Common myeloid progenitor, CD34-positive (primary cell): Measurements from ENCODE around the gene SEC14L1.
"Not testable (repeated sequence)": the region's sequence is repeated elsewhere in the genome, so short reads cannot be mapped to it uniquely, and the experiment has no call there.

Experiments
- CTCF ChIA-PET: fragments of 350-600 bp; sonication (Branson Sonifier 250); formaldehyde crosslinking; loops from one replicate; lab custom pipeline; 2021; ENCODE audit warnings: antibody characterized with exemption; lab: Charles Lee
- POLR2A ChIA-PET: fragments of 350-600 bp; sonication (Branson Sonifier 250); formaldehyde crosslinking; loops from one replicate; lab custom pipeline; 2021; ENCODE audit warnings: antibody characterized with exemption; lab: Charles Lee
- DNase-seq, 3 donors: peaks; one replicate each; pipeline versions ENCODE4 v3.0.0 to v3.0.0-alpha.2; 2013
- H3K27ac ChIP-seq, 2 experiments: 1 replicate in 1 of 2; 2 replicates in 1 of 2; pipeline ENCODE4 v1.7.0; 2013; ENCODE audit warnings: inconsistent platforms in 2 of 2, low read length in 2 of 2, mild to moderate bottlenecking in 2 of 2, low read depth in 1 of 2, moderate library complexity in 1 of 2; ENCODE audit not compliant: severe bottlenecking in 2 of 2, insufficient read depth in 1 of 2, poor library complexity in 1 of 2
- H3K27me3 ChIP-seq, 5 experiments: replicated peaks in 2 of 5; 1 replicate in 3 of 5; 2 replicates in 2 of 5; pipeline versions ENCODE4 v1.6.1 to v1.7.0; 2013; ENCODE audit warnings: low read length in 4 of 5, mild to moderate bottlenecking in 2 of 5, moderate library complexity in 2 of 5, inconsistent platforms in 1 of 5; ENCODE audit not compliant: insufficient read depth in 5 of 5, control insufficient read depth in 4 of 5
- H3K36me3 ChIP-seq, 4 experiments: 1 replicate in 2 of 4; 2 replicates in 2 of 4; pipeline versions ENCODE4 v1.6.1 to v1.7.0; 2013; ENCODE audit warnings: low read length in 3 of 4, control low read depth in 1 of 4, mild to moderate bottlenecking in 1 of 4; ENCODE audit not compliant: control insufficient read depth in 4 of 4, insufficient read depth in 4 of 4
- H3K4me1 ChIP-seq, 4 experiments: 1 replicate in 3 of 4; 2 replicates in 1 of 4; pipeline versions ENCODE4 v1.6.1 to v1.7.1; 2013; ENCODE audit warnings: low read length in 3 of 4, mild to moderate bottlenecking in 3 of 4, control low read depth in 1 of 4, inconsistent platforms in 1 of 4, moderate library complexity in 1 of 4; ENCODE audit not compliant: control insufficient read depth in 4 of 4, insufficient read depth in 4 of 4; ENCODE audit errors: control extremely low read depth in 1 of 4
- H3K4me3 ChIP-seq, 7 experiments: 1 replicate in 4 of 7; 2 replicates in 3 of 7; pipeline versions ENCODE4 v1.5.1 to v1.7.0; 2013; ENCODE audit warnings: mild to moderate bottlenecking in 7 of 7, low read length in 6 of 7, moderate library complexity in 6 of 7, inconsistent platforms in 2 of 7, low read depth in 2 of 7, control low read depth in 1 of 7; ENCODE audit not compliant: insufficient read depth in 4 of 7, control insufficient read depth in 1 of 7; ENCODE audit errors: extremely low read depth in 1 of 7
- H3K9me3 ChIP-seq, 5 experiments: 1 replicate in 4 of 5; 2 replicates in 1 of 5; pipeline versions ENCODE4 v1.6.1 to v1.7.1; 2013; ENCODE audit warnings: low read length in 4 of 5, mild to moderate bottlenecking in 2 of 5, inconsistent platforms in 1 of 5, low read depth in 1 of 5, moderate library complexity in 1 of 5; ENCODE audit not compliant: control insufficient read depth in 4 of 5, insufficient read depth in 2 of 5; ENCODE audit errors: control extremely low read depth in 1 of 5
- WGBS: methylation state at CpG from one replicate; pipeline ENCODE4 v1.1.5; 2013; ENCODE audit not compliant: insufficient coverage; 5-methylcytosine and 5-hydroxymethylcytosine counted together

SEC14L1 gene

GRCh38 chr17:77109159-77109759 lies 31.5 kb upstream of the SEC14L1 start:
- Histone ChIP-seq H3K4me3 (peak overlapping the region in 3 of 7 experiments; percentile 1 to 7 (median 7)), H3K4me1 (peaks cover 9 to 25% (median 13%) of the 10 kb centered on the region in 4 experiments), H3K9me3 (no peaks in the 10 kb centered on the region), H3K27me3 (no peaks in the 10 kb centered on the region), H3K36me3 (no peaks in the 10 kb centered on the region), H3K27ac (no peak overlapping the region)
- CTCF ChIA-PET = interaction anchor here (0.9 to 1.6 kb wide), 6 partner anchors 11 to 25 kb away, joined by 3 to 6 read pairs (median 4); no protein-coding TSS in a partner anchor
- POLR2A ChIA-PET = no interaction called here
- WGBS = 80% methylated on average over 4 of the region's 6 CpGs
- no peak for DNase-seq

- H3K27ac ChIP-seq = no peak overlapping the region
- no peaks in the 10 kb centered on the region for H3K36me3 ChIP-seq
- CTCF ChIA-PET = interaction anchor here (1.0 to 1.6 kb wide), 6 partner anchors 10 to 50 kb away, joined by 3 to 6 read pairs (median 4); no protein-coding TSS in a partner anchor
- 6% methylated on average over 6 of the region's 7 CpGs for WGBS
- DNase-seq = peak in 2 of 3 donors; percentile 37 to 45
- no peaks in the 10 kb centered on the region for H3K9me3 ChIP-seq
- no peaks in the 10 kb centered on the region for H3K27me3 ChIP-seq
- H3K4me3 ChIP-seq = peak overlapping the region in 3 of 7 experiments; percentile 1 to 11 (median 7)
- POLR2A ChIA-PET = no interaction called here
- H3K4me1 ChIP-seq = peaks cover 9 to 25% (median 13%) of the 10 kb centered on the region in 4 experiments
These were observed 30.9 kb upstream of the SEC14L1 start for GRCh38 chr17:77109764-77110359.

GRCh38 chr17:77111165-77111933 lies 29.4 kb upstream of the SEC14L1 start:
- not testable (repeated sequence) for H3K9me3 ChIP-seq, DNase-seq, H3K36me3 ChIP-seq, H3K27ac ChIP-seq, H3K27me3 ChIP-seq, H3K4me3 ChIP-seq
- ChIA-PET CTCF (interaction anchor here (1.6 kb wide), 2 partner anchors 13 to 21 kb away, joined by 4 to 6 read pairs; no protein-coding TSS in a partner anchor), POLR2A (interaction anchor here (0.6 kb wide), 1 partner anchor 46 kb away, joined by 3 read pairs; no protein-coding TSS in a partner anchor)
- WGBS = 88% methylated on average over 6 of the region's 11 CpGs
- peaks cover 9 to 25% (median 13%) of the 10 kb centered on the region in 4 experiments for H3K4me1 ChIP-seq

GRCh38 chr17:77111934-77112296 lies 28.9 kb upstream of the SEC14L1 start:
- no peak for DNase-seq
- H3K4me3 ChIP-seq = no peak overlapping the region
- CTCF ChIA-PET = no interaction called here
- H3K36me3 ChIP-seq = no peaks in the 10 kb centered on the region
- 55% methylated on average over 3 of the region's 5 CpGs for WGBS
- POLR2A ChIA-PET = no interaction called here
- H3K4me1 ChIP-seq = peaks cover 9 to 25% (median 13%) of the 10 kb centered on the region in 4 experiments
- no peaks in the 10 kb centered on the region for H3K9me3 ChIP-seq
- H3K27me3 ChIP-seq = no peaks in the 10 kb centered on the region
- H3K27ac ChIP-seq = no peak overlapping the region

- Histone ChIP-seq H3K27ac (no peak overlapping the region), H3K27me3 (no peaks in the 10 kb centered on the region), H3K9me3 (no peaks in the 10 kb centered on the region), H3K36me3 (no peaks in the 10 kb centered on the region), H3K4me3 (no peak overlapping the region), H3K4me1 (peaks cover 0 to 9% (median 1%) of the 10 kb centered on the region in 4 experiments)
- ChIA-PET CTCF (interaction anchor here (1.2 kb wide), 1 partner anchor 13 kb away, joined by 3 read pairs; no protein-coding TSS in a partner anchor), POLR2A (interaction anchor here (0.6 kb wide), 1 partner anchor 17 kb away, joined by 5 read pairs; no protein-coding TSS in a partner anchor)
- DNase-seq = no peak
- WGBS = 100% methylated on average over 1 of the region's 2 CpGs
These were observed 25.3 kb upstream of the SEC14L1 start for GRCh38 chr17:77115510-77115909.

- WGBS = 83% methylated on average over 1 of the region's 5 CpGs
- no peak overlapping the region for H3K4me3 ChIP-seq
- no peaks in the 10 kb centered on the region for H3K9me3 ChIP-seq
- ChIA-PET CTCF (no interaction called here), POLR2A (interaction anchor here (0.6 kb wide), 1 partner anchor 18 kb away, joined by 5 read pairs; no protein-coding TSS in a partner anchor)
- no peaks in the 10 kb centered on the region for H3K27me3 ChIP-seq
- no peaks in the 10 kb centered on the region for H3K36me3 ChIP-seq
- peaks cover 0 to 9% (median 1%) of the 10 kb centered on the region in 4 experiments for H3K4me1 ChIP-seq
- no peak for DNase-seq
- H3K27ac ChIP-seq = no peak overlapping the region
These were observed 24.8 kb upstream of the SEC14L1 start for GRCh38 chr17:77115947-77116346.
